HG03103 (cell line): Measurements from ENCODE around the gene CLPX.
"Not testable (repeated sequence)": the region's sequence is repeated elsewhere in the genome, so short reads cannot be mapped to it uniquely, and the experiment has no call there.

Experiments used
- ATAC-seq: cut with Tn5 transposase; IDR thresholded peaks from one replicate; pipeline ENCODE4 v1.9.1; 2021; ENCODE audit warnings: low read depth; ENCODE audit not compliant: unreplicated experiment

The CLPX gene

GRCh38 chr15:65175511-65175910 is 9.6 kb downstream of the CLPX start:
- no peak for ATAC-seq

- no peak for ATAC-seq
Observed at GRCh38 chr15:65174509-65174908, 10.6 kb downstream of the CLPX start.

- no peak for ATAC-seq
Observed at GRCh38 chr15:65172531-65172930, 12.6 kb downstream of the CLPX start.

DNA sequence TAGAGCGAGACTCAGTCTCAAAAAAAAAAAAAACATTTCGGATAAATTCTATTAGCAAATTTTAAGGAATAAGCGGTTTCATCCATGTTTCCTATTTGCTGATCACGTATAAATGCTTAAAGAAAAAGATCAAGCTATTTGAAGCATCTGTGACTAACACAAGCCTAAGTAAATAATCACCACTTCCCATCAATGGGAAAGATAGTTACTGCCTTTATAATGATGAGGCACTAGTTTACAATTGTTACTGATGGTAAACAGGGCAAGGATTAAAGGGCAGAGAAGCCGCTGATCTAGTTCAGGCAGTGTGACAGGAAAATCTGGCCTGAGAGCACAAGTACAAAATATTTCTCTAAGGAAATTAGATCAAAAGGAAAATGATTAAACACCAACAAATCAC is 13.7 kb downstream of the CLPX start:
- no peak for ATAC-seq

DNA sequence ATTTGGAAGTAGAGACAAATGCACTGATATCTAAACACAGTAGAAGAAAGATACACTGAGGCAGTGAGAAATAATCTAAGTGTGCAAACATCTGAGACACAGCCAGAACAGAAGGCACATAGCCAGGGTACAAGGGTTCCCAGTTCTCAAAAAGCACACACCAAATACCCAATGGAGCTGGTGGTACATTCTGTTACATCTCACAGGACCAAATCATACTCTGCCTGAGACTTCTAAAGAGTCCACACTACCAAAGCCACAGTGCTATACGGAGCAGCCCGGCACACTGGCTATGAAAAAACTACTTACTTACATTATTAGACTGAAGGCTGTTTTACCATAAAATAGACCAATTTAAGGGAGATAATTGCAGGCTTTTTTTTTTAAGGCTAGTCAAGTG is 19.3 kb downstream of the CLPX start:
- no peak for ATAC-seq

DNA sequence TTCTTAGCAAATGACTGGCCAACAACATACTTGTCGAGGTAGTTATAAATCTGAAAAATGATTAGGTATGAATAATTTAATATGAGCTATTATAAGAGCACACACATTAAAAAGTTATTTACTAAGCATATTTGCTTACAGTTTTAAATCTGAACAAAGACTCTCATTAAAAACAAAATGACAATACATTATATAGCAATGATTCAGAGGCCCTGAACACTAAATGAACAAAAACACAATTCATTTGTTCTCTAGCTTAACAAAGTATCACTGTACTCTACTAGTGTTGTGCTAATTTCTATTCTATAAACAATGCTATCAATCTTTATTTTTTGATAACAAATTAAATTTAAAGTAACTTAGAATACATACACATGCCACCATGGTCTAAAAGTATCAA is 21.0 kb downstream of the CLPX start:
- no peak for ATAC-seq

- no peak for ATAC-seq
Observed at GRCh38 chr15:65163041-65163440, 22.1 kb downstream of the CLPX start.

- no peak for ATAC-seq
Observed at GRCh38 chr15:65156692-65157091, 28.4 kb downstream of the CLPX start.

- no peak for ATAC-seq
Observed at GRCh38 chr15:65154720-65155119, 30.4 kb downstream of the CLPX start.

DNA sequence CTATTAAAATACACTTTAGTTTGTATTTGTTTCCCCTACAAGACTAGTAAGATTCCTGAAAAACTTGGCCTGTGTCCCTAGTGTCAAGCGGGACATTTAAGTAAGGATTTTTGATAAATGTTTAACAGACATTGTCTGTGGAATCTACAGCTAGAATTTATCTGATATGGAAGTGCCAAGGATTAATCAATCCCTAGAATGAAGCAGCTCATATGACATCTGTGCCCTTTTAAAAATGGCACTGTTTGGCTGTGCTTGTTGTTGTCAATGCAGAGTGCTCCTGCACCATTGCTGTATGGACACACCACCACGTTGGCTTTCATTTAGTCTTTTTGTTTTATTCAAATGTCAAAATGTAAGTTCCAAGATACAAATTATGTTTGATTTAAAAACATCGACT is 37.2 kb downstream of the CLPX start:
- ATAC-seq = no peak

DNA sequence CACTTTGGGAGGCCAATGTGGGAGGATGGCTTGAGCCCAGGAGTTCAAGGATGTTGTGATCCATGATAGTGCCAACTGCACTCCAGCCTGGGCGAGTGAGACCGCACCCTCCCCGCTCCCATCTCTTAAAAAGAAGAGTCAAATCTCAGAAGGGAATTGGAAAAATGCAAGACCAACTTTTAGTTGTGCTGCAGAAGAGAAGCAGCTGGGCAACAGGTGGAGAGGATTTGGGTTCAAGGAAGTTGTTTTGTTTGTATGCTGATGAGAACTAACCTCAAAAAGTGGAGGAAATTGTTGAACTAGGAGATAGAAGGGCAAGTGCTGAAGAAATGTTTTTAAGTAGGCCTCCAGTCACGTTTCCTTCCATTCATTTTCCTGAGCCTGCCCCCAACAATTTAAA is 38.7 kb downstream of the CLPX start:
- no peak for ATAC-seq

DNA sequence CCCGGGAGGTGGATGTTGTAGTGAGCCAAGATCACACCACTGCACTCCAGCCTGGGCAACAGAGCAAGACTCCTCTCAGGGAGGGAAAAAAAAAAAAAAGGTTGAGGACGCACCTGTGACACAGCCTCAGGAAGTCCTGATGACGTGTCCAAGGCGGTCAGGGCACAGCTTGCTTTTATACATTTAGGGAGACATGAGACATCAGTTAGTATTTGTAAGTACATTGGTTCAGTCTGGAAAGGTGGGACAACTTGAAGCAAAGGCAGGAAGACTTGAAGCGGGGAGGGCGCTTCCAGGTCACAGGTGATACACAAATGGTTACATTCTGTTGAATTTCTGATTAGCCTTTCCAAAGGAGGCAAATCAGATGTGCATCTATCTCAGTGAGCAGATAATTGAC is 46.5 kb downstream of the CLPX start:
- ATAC-seq = not testable (repeated sequence)

DNA sequence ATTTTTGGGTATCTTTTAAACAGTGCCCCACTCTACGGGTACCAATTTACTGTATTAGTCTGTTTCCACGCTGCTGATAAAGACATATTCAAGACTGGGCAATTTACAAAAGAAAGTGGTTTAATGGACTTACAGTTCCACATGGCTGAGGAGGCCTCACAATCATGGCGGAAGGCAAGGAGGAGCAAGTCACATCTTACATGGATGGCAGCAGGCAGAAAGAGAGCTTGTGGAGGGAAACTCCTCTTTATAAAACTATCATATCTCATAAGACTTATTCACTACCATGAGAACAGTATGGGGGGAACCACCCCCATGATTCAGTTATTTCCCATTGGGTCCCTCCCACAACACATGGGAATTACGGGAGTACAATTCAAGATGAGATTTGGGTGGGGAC is 47.2 kb downstream of the CLPX start:
- not testable (repeated sequence) for ATAC-seq

DNA sequence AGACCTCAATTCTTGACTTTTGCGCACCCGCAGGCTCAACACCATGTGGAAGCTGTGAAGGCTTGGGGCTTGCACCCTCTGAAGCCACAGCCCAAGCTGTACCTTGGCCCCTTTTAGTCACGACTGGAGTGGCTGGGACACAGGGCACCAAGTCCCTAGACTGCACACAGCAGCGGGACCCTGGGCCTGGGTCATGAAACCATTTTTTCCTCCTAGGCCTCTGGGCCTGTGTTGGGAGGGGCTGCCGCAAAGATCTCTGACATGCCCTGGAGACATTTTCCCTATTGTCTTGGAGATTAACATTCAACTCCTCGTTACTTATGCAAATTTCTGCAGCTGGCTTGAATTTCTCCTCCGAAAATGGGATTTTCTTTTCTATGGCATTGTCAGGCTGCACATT is 48.1 kb downstream of the CLPX start:
- not testable (repeated sequence) for ATAC-seq

DNA sequence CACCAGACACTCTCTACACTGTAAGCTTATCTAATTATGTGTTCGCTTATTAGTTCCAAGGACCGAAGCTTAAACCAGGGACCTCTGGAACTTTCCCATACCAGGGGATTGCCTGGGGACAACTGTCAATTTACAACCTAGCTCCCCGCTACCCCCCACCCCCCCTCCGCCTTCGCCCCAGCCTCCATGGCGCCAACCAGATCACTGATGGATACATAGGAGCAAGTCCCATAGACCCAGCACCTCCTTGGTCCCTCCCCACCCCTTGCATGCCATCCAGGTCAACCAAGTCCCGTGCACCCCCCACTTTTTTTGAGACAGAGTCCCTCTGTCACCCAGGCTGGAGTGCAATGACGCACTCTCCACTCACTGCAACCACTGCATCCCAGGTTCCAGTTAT is 50.6 kb downstream of the CLPX start:
- ATAC-seq = no peak

DNA sequence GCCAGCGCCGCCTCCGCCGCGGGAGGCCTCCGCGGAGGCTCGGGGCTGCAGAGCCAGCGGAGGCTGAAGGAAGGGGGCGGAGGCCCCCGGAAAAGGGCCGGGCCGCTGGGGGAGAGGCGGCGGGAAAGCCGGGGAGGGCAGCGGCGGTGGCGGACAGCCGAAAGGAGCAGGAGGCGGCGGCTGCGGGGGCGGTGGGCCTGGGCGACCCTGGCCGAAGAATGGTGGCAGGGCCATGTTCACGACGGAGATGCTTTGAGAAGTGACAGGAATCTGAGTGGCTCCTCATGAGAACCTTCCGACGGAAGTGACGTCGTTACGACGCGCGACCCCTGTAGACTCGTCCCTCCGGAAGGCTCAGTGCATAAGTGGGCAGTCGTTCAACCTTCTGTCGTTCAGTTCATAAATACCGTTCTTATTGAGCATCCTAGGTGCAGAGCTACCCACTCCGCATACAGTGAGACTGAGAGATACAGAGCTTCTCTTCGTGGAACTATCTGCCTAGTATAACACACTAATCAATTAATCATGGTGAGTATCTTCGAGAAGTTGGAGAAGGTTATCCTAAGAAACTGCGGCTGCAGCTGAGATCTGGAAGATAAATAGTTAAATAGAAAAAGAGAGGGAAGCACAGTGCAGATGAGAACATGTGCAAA is 51.5 kb downstream of the CLPX start, which contains the start of gene PDCD7:
TSS of gene PDCD7 (minus strand) at position 261 of the 653 bp plus-strand sequence. CDS start at position 234, 27 bp downstream.
- ATAC-seq = peak; percentile 78

GRCh38 chr15:65132878-65133547 is 52.1 kb downstream of the CLPX start:
- peak; percentile 34 for ATAC-seq

DNA sequence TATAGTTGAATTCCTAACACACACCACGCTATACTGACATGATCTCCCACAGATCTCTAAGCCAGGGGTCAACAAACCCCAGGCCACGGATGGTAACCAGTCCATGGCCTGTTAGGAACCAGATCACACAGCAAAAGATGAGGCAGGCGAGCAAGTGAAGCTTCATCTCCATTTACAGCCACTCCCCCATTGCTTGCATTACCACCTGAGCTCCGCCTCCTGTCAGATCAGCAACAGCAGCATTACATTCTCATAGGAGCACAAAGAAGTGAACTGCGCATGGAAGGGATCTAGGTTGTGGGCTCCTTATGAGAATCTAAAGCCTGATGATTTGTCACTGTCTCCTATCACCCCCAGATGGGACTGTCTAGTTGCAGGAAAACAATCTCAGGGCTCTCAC is 54.2 kb downstream of the CLPX start:
- ATAC-seq = no peak

- ATAC-seq = no peak
Observed at GRCh38 chr15:65115542-65115941, 69.6 kb downstream of the CLPX start.

GRCh38 chr15:65115086-65115485 is 70.1 kb downstream of the CLPX start, which contains the start of gene UBAP1L:
UBAP1L (minus strand) TSS chr15:65115200; CDS start chr15:65106215, 8,985 bp downstream.
- ATAC-seq = no peak

DNA sequence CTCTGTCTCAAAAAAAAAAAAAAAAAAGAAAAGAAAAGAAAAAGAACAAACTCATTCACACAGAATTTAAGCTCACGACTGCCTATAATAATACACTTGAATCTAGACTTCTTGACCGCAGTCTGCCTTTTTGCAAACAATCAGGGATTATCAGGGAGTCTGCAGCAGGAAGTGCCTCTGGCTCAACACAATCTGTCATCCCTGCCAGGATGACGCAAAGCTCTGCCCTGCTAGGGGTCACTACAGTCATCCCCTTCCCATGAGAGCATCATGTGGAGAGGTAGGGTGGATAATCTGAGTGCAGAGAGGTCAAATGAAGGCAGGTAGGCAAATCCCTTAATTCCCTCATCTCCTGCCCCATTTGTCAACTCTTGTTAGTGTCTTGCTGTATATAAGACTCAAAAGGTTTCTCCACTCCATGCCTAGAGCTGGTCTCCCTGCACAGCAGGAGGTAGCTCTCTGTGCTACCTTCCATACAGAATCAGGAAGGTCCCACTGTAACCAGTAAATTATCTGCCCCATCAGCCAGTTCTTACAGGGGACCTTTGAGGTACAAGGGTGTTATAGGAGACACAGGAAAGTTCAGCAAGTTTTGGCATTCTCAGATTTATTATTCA is 74.4 kb downstream of the CLPX start:
- ATAC-seq = no peak
